Measurements from ENCODE around the gene ATRIP. TPM values are rescaled to one million over a fixed set of nuclear protein-coding genes. Genes with fewer than 3 reads are reported as not detected.

Gene ATRIP
- total RNA-seq, 2 donors from 2014 or later = 11.7 to 16.1 TPM

GRCh38 chr3:48406443-48407431, 39.8 kb upstream of the ATRIP start:
- Mint-ChIP-seq H3K9me3 (no peaks in the 10 kb centered on the region), H3K4me3 (no peak overlapping the region), H3K27ac (peak overlapping the region; percentile 61), H3K4me1 (no peaks in the 10 kb centered on the region), H3K27me3 (ENCODE audit: insufficient read depth) (no peaks in the 10 kb centered on the region), H3K36me3 (ENCODE audit: low read depth) (peaks cover 78% of the 10 kb centered on the region)
- H3K9me3 ChIP-seq (ENCODE audit: control insufficient read depth, low read length) = no peaks in the 10 kb centered on the region
- H3K4me1 ChIP-seq (ENCODE audit: control insufficient read depth, insufficient read depth, low read length) = no peaks in the 10 kb centered on the region
- H3K9ac ChIP-seq (ENCODE audit: extremely low read depth, low read length, poor library complexity, severe bottlenecking) = no peak overlapping the region
- H3K27me3 ChIP-seq (ENCODE audit: control insufficient read depth, insufficient read depth, low read length, poor library complexity, severe bottlenecking) = no peaks in the 10 kb centered on the region
- TF ChIP-seq CTCF (conservative IDR thresholded peaks at IDR 0.05) = no peak
- DNase-seq = no peak
- H3K27ac ChIP-seq (ENCODE audit: low read depth, low read length) = no peak overlapping the region
- peaks cover 71% of the 10 kb centered on the region for H3K36me3 ChIP-seq (ENCODE audit: control insufficient read depth, insufficient read depth, low read length)
- H3K4me3 ChIP-seq (ENCODE audit: low read length) = no peak overlapping the region
- 93 to 96% methylated on average over 11 to 18 of the region's 18 CpGs for WGBS, 2 experiments (ENCODE audit: insufficient coverage in 1 of 2, insufficient read length in 1 of 2)

- H3K27me3 Mint-ChIP-seq (ENCODE audit: insufficient read depth) = no peaks in the 10 kb centered on the region
- H3K36me3 ChIP-seq (ENCODE audit: control insufficient read depth, insufficient read depth, low read length) = peaks cover 74% of the 10 kb centered on the region
- H3K4me1 ChIP-seq (ENCODE audit: control insufficient read depth, insufficient read depth, low read length) = no peaks in the 10 kb centered on the region
- H3K9ac ChIP-seq (ENCODE audit: extremely low read depth, low read length, poor library complexity, severe bottlenecking) = no peak overlapping the region
- H3K27ac Mint-ChIP-seq = peak overlapping the region; percentile 61
- TF ChIP-seq CTCF (conservative IDR thresholded peaks at IDR 0.05) = no peak
- H3K36me3 Mint-ChIP-seq (ENCODE audit: low read depth) = peaks cover 77% of the 10 kb centered on the region
- H3K9me3 Mint-ChIP-seq = no peaks in the 10 kb centered on the region
- H3K4me1 Mint-ChIP-seq = no peaks in the 10 kb centered on the region
- H3K27ac ChIP-seq (ENCODE audit: low read depth, low read length) = no peak overlapping the region
- no peak overlapping the region for H3K4me3 Mint-ChIP-seq
- H3K9me3 ChIP-seq (ENCODE audit: control insufficient read depth, low read length) = no peaks in the 10 kb centered on the region
- no peaks in the 10 kb centered on the region for H3K27me3 ChIP-seq (ENCODE audit: control insufficient read depth, insufficient read depth, low read length, poor library complexity, severe bottlenecking)
- WGBS, 2 experiments (ENCODE audit: insufficient coverage in 1 of 2, insufficient read length in 1 of 2) = 92% methylated on average over 8 of the region's 8 CpGs
- DNase-seq = peak; percentile 83
- H3K4me3 ChIP-seq (ENCODE audit: low read length) = no peak overlapping the region
Measured at GRCh38 chr3:48407542-48408099, 38.9 kb upstream of the ATRIP start.

- H3K36me3 ChIP-seq (ENCODE audit: control insufficient read depth, insufficient read depth, low read length) = peaks cover 79% of the 10 kb centered on the region
- H3K9ac ChIP-seq (ENCODE audit: extremely low read depth, low read length, poor library complexity, severe bottlenecking) = no peak overlapping the region
- TF ChIP-seq CTCF (conservative IDR thresholded peaks at IDR 0.05) = peak; percentile 56
- WGBS, 2 experiments (ENCODE audit: insufficient coverage in 1 of 2, insufficient read length in 1 of 2) = 86 to 93% methylated on average over 1 to 4 of the region's 4 CpGs
- Mint-ChIP-seq H3K27me3 (ENCODE audit: insufficient read depth) (no peaks in the 10 kb centered on the region), H3K9me3 (no peaks in the 10 kb centered on the region), H3K36me3 (ENCODE audit: low read depth) (peaks cover 82% of the 10 kb centered on the region), H3K4me3 (no peak overlapping the region), H3K4me1 (no peaks in the 10 kb centered on the region), H3K27ac (no peak overlapping the region)
- no peak overlapping the region for H3K4me3 ChIP-seq (ENCODE audit: low read length)
- DNase-seq = peak; percentile 71
- no peak overlapping the region for H3K27ac ChIP-seq (ENCODE audit: low read depth, low read length)
- H3K27me3 ChIP-seq (ENCODE audit: control insufficient read depth, insufficient read depth, low read length, poor library complexity, severe bottlenecking) = no peaks in the 10 kb centered on the region
- H3K4me1 ChIP-seq (ENCODE audit: control insufficient read depth, insufficient read depth, low read length) = no peaks in the 10 kb centered on the region
- H3K9me3 ChIP-seq (ENCODE audit: control insufficient read depth, low read length) = no peaks in the 10 kb centered on the region
Measured at GRCh38 chr3:48408823-48409281, 37.7 kb upstream of the ATRIP start.
